ENCODE data around the gene CLSTN2.

Gene CLSTN2

DNA sequence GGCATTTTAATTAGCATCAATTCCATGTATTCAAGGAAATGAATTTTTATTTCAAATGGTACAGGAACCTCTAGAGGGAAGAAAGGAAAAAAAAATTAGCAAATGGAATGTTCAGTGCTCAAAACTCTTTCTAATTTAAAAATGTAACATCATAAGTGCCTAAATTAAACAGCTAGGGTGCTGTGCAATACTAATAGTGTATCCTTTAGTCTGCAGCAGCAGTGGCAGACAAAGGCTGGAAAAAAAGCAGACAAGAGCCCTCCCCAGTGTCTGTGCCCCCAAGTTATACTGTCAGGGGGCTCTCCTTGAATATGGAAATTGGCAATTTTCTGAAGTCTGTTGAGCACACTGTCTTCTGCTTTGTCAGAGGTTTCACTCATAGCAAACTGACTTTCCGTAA, 159.5 kb downstream of the CLSTN2 start:
- TF ChIP-seq ZNF274 (IDR thresholded peaks at IDR 0.05; ENCODE audit: low read depth, low read length), result no peak

DNA sequence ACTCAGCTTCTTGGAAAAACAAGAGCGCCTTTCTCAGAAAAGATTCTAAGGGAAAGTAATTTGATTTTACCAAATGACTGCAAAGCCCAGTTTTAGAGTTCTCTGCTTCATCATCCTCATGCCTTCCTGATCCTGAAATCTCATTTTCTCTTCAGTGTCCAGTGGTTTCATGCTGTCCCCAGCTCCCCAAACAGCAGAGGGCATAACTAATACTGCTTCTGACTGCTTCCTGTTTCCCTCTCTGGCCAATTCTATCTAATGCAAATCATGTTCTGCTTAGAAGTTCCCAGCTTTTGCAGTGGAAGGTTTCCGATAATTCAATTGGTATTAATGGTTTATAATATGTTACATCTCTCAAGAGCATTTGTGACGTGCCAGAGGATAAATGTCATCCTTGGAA, 161.1 kb downstream of the CLSTN2 start:
- TF ChIP-seq ZNF274 (IDR thresholded peaks at IDR 0.05; ENCODE audit: low read depth, low read length), result no peak
- H3K4me3 ChIP-seq (ENCODE audit: low read length), result no peak overlapping the region

More for the DNA sequence above, 159.5 kb downstream of the CLSTN2 start:
- H3K4me3 ChIP-seq (ENCODE audit: low read length), result no peak overlapping the region

DNA sequence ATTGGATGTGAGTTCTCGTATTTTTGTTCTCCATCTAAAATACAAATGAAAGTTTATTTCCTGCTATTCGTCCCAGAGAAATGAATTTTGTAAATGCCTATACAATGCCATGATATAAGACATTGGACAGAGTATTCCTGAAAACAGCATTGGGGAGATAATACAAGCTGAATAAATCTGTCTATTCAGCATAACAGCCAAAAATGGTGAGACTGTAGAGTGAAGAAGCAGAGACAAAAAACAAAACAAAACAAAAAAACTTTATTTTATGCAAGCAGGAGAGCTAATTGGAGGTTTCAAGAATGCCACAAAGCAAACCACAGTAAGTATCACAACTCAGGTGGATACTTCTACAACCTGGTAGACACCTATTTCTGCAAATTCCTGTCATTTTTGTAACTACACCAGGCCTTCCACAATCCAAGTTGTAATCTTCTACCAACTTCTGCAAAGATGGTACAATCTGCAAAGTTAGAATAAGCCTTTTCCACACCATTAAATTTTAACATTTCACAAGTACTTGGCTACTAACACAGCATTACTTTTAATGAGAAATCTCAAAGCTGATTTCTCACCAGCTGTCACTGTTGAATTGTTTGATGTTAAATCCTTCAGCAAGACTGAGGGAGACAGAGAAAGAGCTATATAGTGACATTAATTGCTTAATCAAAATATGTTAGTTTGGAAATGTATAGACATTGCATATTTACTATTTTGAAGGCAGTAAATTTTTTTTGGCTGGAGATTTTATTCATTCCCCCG, 163.1 kb downstream of the CLSTN2 start:
- no peak overlapping the region for H3K4me3 ChIP-seq (ENCODE audit: low read length)
- no peak for TF ChIP-seq ZNF274 (IDR thresholded peaks at IDR 0.05; ENCODE audit: low read depth, low read length)

DNA sequence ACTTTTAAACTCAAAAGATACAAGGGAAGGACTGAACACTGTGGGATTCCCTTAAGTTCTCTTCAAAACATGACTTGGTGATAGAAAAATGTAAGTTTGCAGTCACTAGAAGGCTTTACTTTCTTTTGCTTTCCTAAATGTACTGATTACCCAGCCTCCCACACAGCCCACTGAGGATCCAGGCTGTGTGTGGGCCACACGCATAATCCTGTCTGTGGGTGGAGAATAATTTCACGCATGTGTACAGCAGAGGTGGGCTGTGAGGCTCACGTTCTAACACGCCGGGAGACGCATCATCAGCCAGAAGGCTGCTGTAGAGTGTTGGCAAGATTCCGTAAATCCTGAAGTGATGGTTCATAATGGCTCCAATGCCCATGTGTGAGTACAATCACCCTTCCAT, 165.5 kb downstream of the CLSTN2 start:
- no peak overlapping the region for H3K4me3 ChIP-seq (ENCODE audit: low read length)
- TF ChIP-seq ZNF274 (IDR thresholded peaks at IDR 0.05; ENCODE audit: low read depth, low read length), result no peak

DNA sequence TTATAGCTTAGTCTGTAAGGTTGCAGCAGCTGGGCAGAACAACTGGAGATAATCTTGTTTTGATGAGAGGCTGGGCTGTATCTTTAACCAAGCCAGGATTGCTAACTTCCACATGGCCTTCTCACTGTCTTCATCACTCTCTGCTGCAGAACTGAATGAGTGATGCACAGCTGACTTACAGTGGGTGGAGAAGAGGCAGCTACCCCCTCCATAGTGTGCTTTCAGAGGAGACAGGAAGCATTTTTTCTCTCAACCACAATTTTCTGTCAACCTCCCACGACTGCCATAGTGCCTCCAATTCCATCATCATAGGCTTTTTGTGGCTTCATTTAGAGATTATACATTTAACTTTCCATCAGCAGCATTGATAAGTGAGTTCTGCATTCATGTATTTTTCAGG, 168.2 kb downstream of the CLSTN2 start:
- H3K4me3 ChIP-seq (ENCODE audit: low read length), result no peak overlapping the region
- TF ChIP-seq ZNF274 (IDR thresholded peaks at IDR 0.05; ENCODE audit: low read depth, low read length), result no peak

DNA sequence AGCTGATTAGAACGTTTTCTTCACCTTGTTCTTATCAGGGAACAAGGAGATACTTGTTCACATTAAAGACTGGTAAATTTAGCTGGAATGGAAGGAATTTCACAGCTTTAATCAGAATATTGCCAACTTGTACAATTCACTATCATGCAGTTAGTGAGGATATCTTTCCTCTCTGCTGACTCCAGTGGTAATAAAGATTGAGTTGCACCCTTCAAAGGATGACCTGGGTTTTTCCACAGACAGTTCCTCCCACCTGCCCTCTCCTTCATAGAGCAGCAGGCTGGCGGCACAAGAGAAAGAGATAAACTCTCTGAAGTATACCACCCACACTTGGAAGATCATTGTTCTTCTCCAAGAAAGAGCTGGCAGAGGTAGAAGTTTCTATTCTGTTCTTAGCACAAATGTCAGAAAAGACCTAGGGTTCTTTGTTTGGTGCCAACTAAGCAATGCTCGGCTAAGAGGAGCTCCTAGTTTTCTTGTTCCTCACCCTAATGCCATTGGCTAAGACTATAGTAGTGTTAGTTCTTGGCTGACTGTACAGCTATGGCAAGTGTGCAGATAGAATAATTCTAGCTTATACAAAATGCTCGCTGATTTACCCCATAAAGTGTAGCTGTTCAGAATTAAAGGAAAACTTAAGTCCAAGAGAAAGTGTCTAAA, 169.1 kb downstream of the CLSTN2 start:
- H3K4me3 ChIP-seq (ENCODE audit: low read length), result no peak overlapping the region
- no peak for TF ChIP-seq ZNF274 (IDR thresholded peaks at IDR 0.05; ENCODE audit: low read depth, low read length)

GRCh38 chr3:140113996-140114788, 179.2 kb downstream of the CLSTN2 start:
- TF ChIP-seq ZNF274 (IDR thresholded peaks at IDR 0.05; ENCODE audit: low read depth, low read length), result no peak
- no peak overlapping the region for H3K4me3 ChIP-seq (ENCODE audit: low read length)

DNA sequence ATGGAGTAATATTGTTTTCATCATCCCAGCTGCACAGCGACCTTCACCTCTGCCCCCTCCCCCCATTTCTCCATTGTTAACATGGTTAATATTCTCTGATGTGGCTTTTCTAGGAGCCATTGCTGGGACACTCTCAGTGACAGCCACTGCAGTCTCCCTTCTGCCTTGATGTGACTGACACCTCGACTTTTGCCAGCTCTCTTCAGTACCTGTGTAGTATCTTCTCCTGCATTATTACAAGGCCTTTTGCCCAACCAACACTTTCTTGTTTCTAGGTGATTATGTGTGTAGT, 179.8 kb downstream of the CLSTN2 start:
- no peak overlapping the region for H3K4me3 ChIP-seq (ENCODE audit: low read length)
- no peak for TF ChIP-seq ZNF274 (IDR thresholded peaks at IDR 0.05; ENCODE audit: low read depth, low read length)

- TF ChIP-seq ZNF274 (IDR thresholded peaks at IDR 0.05; ENCODE audit: low read depth, low read length), result no peak
- no peak overlapping the region for H3K4me3 ChIP-seq (ENCODE audit: low read length)
Observed at GRCh38 chr3:140117096-140117526, 182.1 kb downstream of the CLSTN2 start.

GRCh38 chr3:140122183-140122582, 187.2 kb downstream of the CLSTN2 start:
- TF ChIP-seq ZNF274 (IDR thresholded peaks at IDR 0.05; ENCODE audit: low read depth, low read length), result no peak
- H3K4me3 ChIP-seq (ENCODE audit: low read length), result no peak overlapping the region

DNA sequence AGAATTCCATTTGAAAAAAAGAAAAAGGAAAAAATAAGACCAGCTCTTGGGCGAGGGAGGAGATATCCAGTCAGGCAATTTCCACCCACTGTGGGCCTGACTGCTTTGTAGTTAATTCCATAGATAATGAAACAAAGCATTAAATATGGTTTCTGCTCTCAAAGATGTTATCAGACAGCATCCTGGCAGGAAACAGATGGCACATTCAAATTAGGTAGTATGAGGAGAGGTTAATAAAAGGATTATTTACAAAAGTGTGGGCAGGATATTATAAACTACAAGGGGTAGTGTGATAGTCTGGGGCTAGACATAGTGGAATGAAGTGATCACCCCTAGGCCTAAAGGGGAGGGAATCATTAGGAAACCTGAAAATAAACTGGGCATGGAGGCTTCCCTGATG, 193.2 kb downstream of the CLSTN2 start:
- no peak overlapping the region for H3K4me3 ChIP-seq (ENCODE audit: low read length)
- no peak for TF ChIP-seq ZNF274 (IDR thresholded peaks at IDR 0.05; ENCODE audit: low read depth, low read length)

GRCh38 chr3:140128631-140129030, 193.6 kb downstream of the CLSTN2 start:
- no peak overlapping the region for H3K4me3 ChIP-seq (ENCODE audit: low read length)
- no peak for TF ChIP-seq ZNF274 (IDR thresholded peaks at IDR 0.05; ENCODE audit: low read depth, low read length)

DNA sequence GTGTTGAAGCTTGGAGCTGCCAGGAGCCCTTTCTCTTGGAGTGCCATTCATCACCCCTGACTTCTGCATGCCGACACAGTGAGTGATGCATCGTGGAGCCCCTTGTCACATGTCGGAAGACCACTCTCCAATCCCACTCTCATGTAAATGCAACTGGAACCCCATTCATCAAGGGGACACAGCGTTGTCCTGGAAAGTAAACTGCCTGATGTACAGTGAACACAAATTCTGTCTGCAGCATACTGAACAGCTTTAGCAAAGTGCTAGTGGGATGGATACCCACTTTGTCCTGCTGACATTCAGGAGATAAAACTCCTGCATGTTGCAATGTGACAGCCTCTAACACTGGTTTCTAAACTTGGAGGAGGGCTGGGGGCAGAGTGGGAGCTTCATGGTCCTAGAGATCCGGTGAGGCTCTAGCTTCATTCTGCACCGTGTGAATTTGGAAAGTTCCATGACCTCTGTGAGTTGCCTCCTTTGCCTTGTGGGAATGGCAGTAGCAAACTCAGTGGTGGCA, 194.8 kb downstream of the CLSTN2 start:
- no peak for TF ChIP-seq ZNF274 (IDR thresholded peaks at IDR 0.05; ENCODE audit: low read depth, low read length)
- no peak overlapping the region for H3K4me3 ChIP-seq (ENCODE audit: low read length)

- no peak for TF ChIP-seq ZNF274 (IDR thresholded peaks at IDR 0.05; ENCODE audit: low read depth, low read length)
Observed at GRCh38 chr3:140131895-140132294, 196.9 kb downstream of the CLSTN2 start.

More at GRCh38 chr3:140131895-140132294, 196.9 kb downstream of the CLSTN2 start:
- H3K4me3 ChIP-seq (ENCODE audit: low read length), result no peak overlapping the region
